SK-N-SH treated with all-trans-retinoic acid at 6 μM for 48 hours (cell line): ENCODE data around the gene PIK3R3.

Experiments
- ATAC-seq: fragments of 200-7000 bp; cut with Tn5 transposase; 3 replicates; pipeline ENCODE4 v1.9.1; 2020; ENCODE audit warnings: mild to moderate bottlenecking, moderate library complexity
- ARNTL ChIP-seq: fragments of 450-650 bp; formaldehyde crosslinking; IDR thresholded peaks from 2 replicates; pipeline ENCODE4 v1.5.0; 2020; ENCODE audit warnings: low read depth, mild to moderate bottlenecking, moderate library complexity, borderline replicate concordance
- BACH2 ChIP-seq: fragments of 250-450 bp; sonication (Bioruptor Pico); IDR thresholded peaks from 2 replicates; pipeline ENCODE4 v1.9.0; 2021; ENCODE audit warnings: mild to moderate bottlenecking, borderline replicate concordance
- CSDC2 ChIP-seq: fragments of 250-450 bp; sonication (Bioruptor Pico); IDR thresholded peaks from 2 replicates; pipeline ENCODE4 v1.5.0; 2020; ENCODE audit warnings: mild to moderate bottlenecking, moderate library complexity
- ESRRG ChIP-seq: fragments of 250-450 bp; sonication (Bioruptor Pico); IDR thresholded peaks from 2 replicates; pipeline ENCODE4 v1.6.1; 2021; ENCODE audit warnings: mild to moderate bottlenecking
- ISL1 ChIP-seq: fragments of 250-450 bp; sonication (Bioruptor Pico); IDR thresholded peaks from 2 replicates; pipeline ENCODE4 v2.1.2; 2022; ENCODE audit warnings: mild to moderate bottlenecking, moderate library complexity
- PATZ1 ChIP-seq: fragments of 250-450 bp; sonication (Bioruptor Pico); IDR thresholded peaks from 2 replicates; pipeline ENCODE4 v1.8.0; 2020; ENCODE audit warnings: mild to moderate bottlenecking, moderate library complexity, borderline replicate concordance
- PPARA ChIP-seq: fragments of 250-450 bp; sonication (Bioruptor Pico); IDR thresholded peaks from 2 replicates; pipeline ENCODE4 v1.5.0; 2020; ENCODE audit warnings: mild to moderate bottlenecking, borderline replicate concordance
- RARB ChIP-seq: fragments of 250-450 bp; sonication (Bioruptor Pico); IDR thresholded peaks from 2 replicates; pipeline ENCODE4 v1.8.0; 2021; ENCODE audit warnings: mild to moderate bottlenecking, moderate library complexity
- SNAI2 ChIP-seq: fragments of 250-450 bp; sonication (Bioruptor Pico); IDR thresholded peaks from 2 replicates; pipeline ENCODE4 v1.5.0; 2020; ENCODE audit warnings: mild to moderate bottlenecking, moderate library complexity
- TCF4 ChIP-seq: fragments of 250-450 bp; sonication (Bioruptor Pico); IDR thresholded peaks from 2 replicates; pipeline ENCODE4 v1.8.0; 2021; ENCODE audit warnings: mild to moderate bottlenecking, moderate library complexity, borderline replicate concordance
- TOX ChIP-seq: fragments of 250-450 bp; sonication (Bioruptor Pico); IDR thresholded peaks from 2 replicates; pipeline ENCODE4 v1.8.0; 2021; ENCODE audit warnings: mild to moderate bottlenecking, moderate library complexity, borderline replicate concordance
- ZC3H10 ChIP-seq: fragments of 250-450 bp; sonication (Bioruptor Pico); IDR thresholded peaks from 2 replicates; pipeline ENCODE4 v1.5.1; 2021; ENCODE audit warnings: mild to moderate bottlenecking, moderate library complexity
- ZFP30 ChIP-seq: fragments of 450-650 bp; formaldehyde crosslinking; IDR thresholded peaks from 2 replicates; pipeline ENCODE4 v1.5.0; 2022; ENCODE audit warnings: mild to moderate bottlenecking, moderate library complexity
- ZNF565 ChIP-seq: fragments of 450-650 bp; formaldehyde crosslinking; conservative IDR thresholded peaks from 2 replicates; pipeline ENCODE4 v1.5.0; 2020; ENCODE audit warnings: low read depth, mild to moderate bottlenecking, moderate library complexity
- ZNF70 ChIP-seq: fragments of 450-650 bp; formaldehyde crosslinking; IDR thresholded peaks from 2 replicates; pipeline ENCODE4 v1.5.0; 2020; ENCODE audit warnings: mild to moderate bottlenecking, moderate library complexity
- ZNF8 ChIP-seq: fragments of 450-650 bp; formaldehyde crosslinking; IDR thresholded peaks from 2 replicates; pipeline ENCODE4 v1.5.0; 2020; ENCODE audit warnings: mild to moderate bottlenecking, moderate library complexity
- TF ChIP-seq, protein P1 (sequence below): fragments of 250-450 bp; sonication (Bioruptor Pico); IDR thresholded peaks from 2 replicates; pipeline ENCODE4 v1.5.1; 2021; ENCODE audit warnings: mild to moderate bottlenecking, moderate library complexity
- TF ChIP-seq, protein P2 (sequence below): fragments of 250-450 bp; sonication (Bioruptor Pico); IDR thresholded peaks from 2 replicates; pipeline ENCODE4 v1.5.1; 2020; ENCODE audit warnings: low read depth, mild to moderate bottlenecking, moderate library complexity
- TF ChIP-seq, protein P3 (sequence below): fragments of 250-450 bp; sonication (Bioruptor Pico); IDR thresholded peaks from 2 replicates; pipeline ENCODE4 v1.5.0; 2020; ENCODE audit warnings: mild to moderate bottlenecking, moderate library complexity

Gene PIK3R3

DNA sequence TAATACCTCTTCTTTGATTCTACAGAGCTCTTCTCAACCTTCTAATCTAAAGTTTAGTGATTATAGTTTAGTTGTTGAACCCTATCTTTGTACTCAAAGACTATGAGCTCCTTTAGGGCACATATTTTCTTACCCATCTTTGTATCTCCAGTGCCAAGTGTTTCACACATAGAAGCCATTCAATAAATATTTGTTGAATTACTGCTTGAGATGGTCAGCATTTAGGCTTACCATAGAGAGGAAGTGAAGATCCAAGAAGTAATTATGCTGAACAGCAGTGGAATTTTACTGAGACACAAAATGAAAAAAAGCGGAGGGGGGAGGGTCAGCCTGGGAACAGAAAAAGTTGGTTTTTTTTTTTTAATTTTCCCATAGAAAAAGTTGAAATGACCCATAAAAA, 21.9 kb downstream of the PIK3R3 start:
- TF ChIP-seq ZNF8: no peak
- TF ChIP-seq TOX (CRISPR knock-in tag): no peak
- no peak for TF ChIP-seq SNAI2
- TF ChIP-seq BACH2: no peak
- TF ChIP-seq ZNF565: no peak
- TF ChIP-seq ZC3H10: no peak
- TF ChIP-seq PPARA (CRISPR knock-in tag): no peak
- no peak for TF ChIP-seq CSDC2
- no peak for TF ChIP-seq ZFP30 (CRISPR knock-in tag)
- TF ChIP-seq ESRRG: no peak
- no peak for TF ChIP-seq ISL1 (CRISPR knock-in tag)
- TF ChIP-seq, protein P1, sequence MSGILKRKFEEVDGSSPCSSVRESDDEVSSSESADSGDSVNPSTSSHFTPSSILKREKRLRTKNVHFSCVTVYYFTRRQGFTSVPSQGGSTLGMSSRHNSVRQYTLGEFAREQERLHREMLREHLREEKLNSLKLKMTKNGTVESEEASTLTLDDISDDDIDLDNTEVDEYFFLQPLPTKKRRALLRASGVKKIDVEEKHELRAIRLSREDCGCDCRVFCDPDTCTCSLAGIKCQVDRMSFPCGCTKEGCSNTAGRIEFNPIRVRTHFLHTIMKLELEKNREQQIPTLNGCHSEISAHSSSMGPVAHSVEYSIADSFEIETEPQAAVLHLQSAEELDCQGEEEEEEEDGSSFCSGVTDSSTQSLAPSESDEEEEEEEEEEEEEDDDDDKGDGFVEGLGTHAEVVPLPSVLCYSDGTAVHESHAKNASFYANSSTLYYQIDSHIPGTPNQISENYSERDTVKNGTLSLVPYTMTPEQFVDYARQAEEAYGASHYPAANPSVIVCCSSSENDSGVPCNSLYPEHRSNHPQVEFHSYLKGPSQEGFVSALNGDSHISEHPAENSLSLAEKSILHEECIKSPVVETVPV (CRISPR knock-in tag): no peak
- TF ChIP-seq, protein P2, sequence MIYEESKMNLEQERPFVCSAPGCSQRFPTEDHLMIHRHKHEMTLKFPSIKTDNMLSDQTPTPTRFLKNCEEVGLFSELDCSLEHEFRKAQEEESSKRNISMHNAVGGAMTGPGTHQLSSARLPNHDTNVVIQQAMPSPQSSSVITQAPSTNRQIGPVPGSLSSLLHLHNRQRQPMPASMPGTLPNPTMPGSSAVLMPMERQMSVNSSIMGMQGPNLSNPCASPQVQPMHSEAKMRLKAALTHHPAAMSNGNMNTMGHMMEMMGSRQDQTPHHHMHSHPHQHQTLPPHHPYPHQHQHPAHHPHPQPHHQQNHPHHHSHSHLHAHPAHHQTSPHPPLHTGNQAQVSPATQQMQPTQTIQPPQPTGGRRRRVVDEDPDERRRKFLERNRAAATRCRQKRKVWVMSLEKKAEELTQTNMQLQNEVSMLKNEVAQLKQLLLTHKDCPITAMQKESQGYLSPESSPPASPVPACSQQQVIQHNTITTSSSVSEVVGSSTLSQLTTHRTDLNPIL: no peak
- no peak for TF ChIP-seq RARB
- TF ChIP-seq, all 23 proteins: peak for 0
- no peak for ATAC-seq

DNA sequence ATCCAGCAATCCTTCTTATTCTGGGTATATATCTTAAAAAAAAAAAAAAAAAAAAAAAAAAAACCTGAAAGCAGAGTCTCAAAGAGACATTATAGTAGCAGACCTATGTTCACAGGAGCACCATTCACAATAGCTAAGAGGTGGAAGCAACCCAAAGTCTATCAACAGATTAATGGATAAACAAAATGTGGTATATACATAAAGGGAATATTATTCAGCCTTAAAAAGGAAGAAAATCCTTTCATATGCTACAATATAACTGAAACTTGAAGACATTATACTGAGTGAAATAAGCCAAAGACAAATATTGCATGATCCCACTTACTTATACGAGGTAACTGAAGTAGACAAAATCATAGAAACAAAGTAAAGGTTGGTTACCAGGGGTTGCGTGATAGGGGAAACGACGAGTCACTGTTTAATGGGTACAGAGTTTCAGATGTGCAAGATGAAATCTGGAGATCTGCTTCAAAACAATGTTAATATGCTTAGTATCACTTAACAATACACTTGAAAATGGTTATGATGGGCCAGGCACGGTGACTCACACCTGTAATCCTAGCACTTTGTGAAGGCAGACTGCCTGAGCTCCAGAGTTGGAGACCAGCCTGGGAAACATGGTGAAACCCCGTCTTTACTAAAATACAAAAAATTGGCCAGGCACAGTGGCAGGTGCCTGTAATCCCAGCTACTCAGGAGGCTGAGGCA, 29.5 kb downstream of the PIK3R3 start:
- ATAC-seq: peak; percentile 66
- TF ChIP-seq ZNF8 (peak; percentile 63), ZNF70 (CRISPR knock-in tag) (no peak)

DNA sequence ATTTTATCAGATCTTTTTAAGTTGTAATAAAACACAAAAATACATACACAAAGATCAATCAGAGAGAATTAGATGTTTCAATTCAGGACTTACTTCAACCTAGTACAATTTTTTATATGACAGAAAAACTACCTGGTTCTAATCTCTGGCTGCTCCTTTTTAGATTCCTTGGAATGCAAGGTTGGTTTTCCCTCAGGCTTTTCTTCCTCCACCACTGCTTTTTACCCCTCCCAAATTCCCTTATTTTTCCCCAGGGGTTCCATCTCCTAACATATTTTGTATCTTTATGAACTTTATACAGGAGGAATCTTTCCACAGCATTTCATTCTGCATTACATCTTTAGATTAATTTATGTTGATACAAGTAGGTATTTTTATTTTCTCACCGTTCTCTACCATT, 33.2 kb downstream of the PIK3R3 start:
- no peak for ATAC-seq
- TF ChIP-seq ZNF70 (CRISPR knock-in tag) (no peak), ZNF8 (no peak)

GRCh38 chr1:46098027-46098712, 34.3 kb downstream of the PIK3R3 start:
- ATAC-seq: no peak
- TF ChIP-seq, protein P3, sequence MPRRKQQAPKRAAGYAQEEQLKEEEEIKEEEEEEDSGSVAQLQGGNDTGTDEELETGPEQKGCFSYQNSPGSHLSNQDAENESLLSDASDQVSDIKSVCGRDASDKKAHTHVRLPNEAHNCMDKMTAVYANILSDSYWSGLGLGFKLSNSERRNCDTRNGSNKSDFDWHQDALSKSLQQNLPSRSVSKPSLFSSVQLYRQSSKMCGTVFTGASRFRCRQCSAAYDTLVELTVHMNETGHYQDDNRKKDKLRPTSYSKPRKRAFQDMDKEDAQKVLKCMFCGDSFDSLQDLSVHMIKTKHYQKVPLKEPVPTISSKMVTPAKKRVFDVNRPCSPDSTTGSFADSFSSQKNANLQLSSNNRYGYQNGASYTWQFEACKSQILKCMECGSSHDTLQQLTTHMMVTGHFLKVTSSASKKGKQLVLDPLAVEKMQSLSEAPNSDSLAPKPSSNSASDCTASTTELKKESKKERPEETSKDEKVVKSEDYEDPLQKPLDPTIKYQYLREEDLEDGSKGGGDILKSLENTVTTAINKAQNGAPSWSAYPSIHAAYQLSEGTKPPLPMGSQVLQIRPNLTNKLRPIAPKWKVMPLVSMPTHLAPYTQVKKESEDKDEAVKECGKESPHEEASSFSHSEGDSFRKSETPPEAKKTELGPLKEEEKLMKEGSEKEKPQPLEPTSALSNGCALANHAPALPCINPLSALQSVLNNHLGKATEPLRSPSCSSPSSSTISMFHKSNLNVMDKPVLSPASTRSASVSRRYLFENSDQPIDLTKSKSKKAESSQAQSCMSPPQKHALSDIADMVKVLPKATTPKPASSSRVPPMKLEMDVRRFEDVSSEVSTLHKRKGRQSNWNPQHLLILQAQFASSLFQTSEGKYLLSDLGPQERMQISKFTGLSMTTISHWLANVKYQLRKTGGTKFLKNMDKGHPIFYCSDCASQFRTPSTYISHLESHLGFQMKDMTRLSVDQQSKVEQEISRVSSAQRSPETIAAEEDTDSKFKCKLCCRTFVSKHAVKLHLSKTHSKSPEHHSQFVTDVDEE (CRISPR knock-in tag): no peak
- TF ChIP-seq BACH2 (no peak), TCF4 (CRISPR knock-in tag) (no peak), ZNF70 (CRISPR knock-in tag) (no peak), RARB (no peak), PPARA (CRISPR knock-in tag) (no peak), ARNTL (CRISPR knock-in tag) (no peak), TOX (CRISPR knock-in tag) (no peak), SNAI2 (no peak), ZNF8 (no peak), ISL1 (CRISPR knock-in tag) (no peak)
- TF ChIP-seq, protein P2: no peak

GRCh38 chr1:46097149-46097472, 35.3 kb downstream of the PIK3R3 start:
- ATAC-seq: no peak
- TF ChIP-seq PATZ1 (no peak), BACH2 (no peak), RARB (no peak), TOX (CRISPR knock-in tag) (no peak), SNAI2 (no peak), ZC3H10 (no peak), ZNF8 (no peak), ZNF565 (no peak)
- TF ChIP-seq, protein P2: no peak
- TF ChIP-seq, all 23 proteins: peak for 0
